ENCODE data around the gene NR1H3. TPM values are rescaled to one million over a fixed set of nuclear protein-coding genes. Genes with fewer than 3 reads are reported as not detected.

The NR1H3 gene
- total RNA-seq, 2 donors from 2014 or later = 31.8 to 34.2 TPM

DNA sequence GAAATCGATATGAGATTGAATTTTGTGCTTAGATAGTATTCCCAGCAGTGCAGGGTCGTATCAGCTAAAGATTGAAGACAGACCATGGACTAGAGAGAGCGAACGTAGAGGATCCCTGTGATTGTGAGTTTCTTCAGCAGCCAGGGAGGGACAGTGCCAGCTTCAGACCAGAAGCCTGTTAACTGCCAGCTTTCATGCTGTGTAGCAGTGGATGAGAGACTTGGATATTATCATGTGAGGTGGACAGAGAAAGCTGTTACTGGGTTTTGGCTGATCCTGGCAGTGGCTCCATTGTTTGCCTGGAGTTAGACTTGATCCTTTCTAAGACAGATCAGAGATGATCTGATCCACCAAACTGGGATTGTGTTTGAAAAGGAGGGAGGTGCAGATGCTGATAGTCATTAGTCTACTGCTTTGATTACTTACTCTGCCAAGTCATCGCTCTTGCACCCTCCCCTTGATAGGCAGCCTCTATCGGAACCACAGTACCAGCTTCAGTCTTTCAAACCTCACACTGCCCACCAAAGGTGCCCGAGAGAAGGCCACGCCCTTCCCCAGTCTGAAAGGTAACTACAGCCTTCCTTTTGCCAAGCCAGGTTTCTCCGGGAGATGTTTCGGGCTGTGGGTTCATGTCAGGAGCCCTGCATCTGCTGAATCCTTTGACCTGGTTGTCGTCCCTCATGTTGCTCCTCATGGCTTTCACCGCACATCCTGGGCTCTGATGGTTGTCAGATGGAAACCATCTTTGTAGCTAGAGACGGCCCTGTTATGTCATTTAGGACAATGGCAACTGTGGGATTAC lies 28.4 kb downstream of the NR1H3 start:
- peaks cover 39 to 58% of the 10 kb centered on the region in 2 donors for H3K36me3 ChIP-seq
- no peak overlapping the region for H3K4me3 ChIP-seq
- intact Hi-C loops (cut with DNase I) = no loop called here
- H3K27me3 ChIP-seq (replicated peaks; ENCODE audit: insufficient read depth) = no peaks in the 10 kb centered on the region
- DNase-seq (ENCODE audit: low spot score) = no peak
- no peak for TF ChIP-seq POLR2AphosphoS5 (IDR thresholded peaks at IDR 0.05)
- TF ChIP-seq POLR2A (IDR thresholded peaks at IDR 0.05) = no peak
- TF ChIP-seq, protein P1, sequence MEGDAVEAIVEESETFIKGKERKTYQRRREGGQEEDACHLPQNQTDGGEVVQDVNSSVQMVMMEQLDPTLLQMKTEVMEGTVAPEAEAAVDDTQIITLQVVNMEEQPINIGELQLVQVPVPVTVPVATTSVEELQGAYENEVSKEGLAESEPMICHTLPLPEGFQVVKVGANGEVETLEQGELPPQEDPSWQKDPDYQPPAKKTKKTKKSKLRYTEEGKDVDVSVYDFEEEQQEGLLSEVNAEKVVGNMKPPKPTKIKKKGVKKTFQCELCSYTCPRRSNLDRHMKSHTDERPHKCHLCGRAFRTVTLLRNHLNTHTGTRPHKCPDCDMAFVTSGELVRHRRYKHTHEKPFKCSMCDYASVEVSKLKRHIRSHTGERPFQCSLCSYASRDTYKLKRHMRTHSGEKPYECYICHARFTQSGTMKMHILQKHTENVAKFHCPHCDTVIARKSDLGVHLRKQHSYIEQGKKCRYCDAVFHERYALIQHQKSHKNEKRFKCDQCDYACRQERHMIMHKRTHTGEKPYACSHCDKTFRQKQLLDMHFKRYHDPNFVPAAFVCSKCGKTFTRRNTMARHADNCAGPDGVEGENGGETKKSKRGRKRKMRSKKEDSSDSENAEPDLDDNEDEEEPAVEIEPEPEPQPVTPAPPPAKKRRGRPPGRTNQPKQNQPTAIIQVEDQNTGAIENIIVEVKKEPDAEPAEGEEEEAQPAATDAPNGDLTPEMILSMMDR (IDR thresholded peaks at IDR 0.05) = no peak
- no peaks in the 10 kb centered on the region for H3K4me1 ChIP-seq (replicated peaks)
- 94% methylated on average over 13 of the region's 13 CpGs for WGBS
- H3K27ac ChIP-seq = no peak overlapping the region
- no peaks in the 10 kb centered on the region for H3K9me3 ChIP-seq

- intact Hi-C loops (cut with DNase I) = no loop called here
- DNase-seq (ENCODE audit: low spot score) = no peak
- no peak overlapping the region for H3K4me3 ChIP-seq
- TF ChIP-seq POLR2A (IDR thresholded peaks at IDR 0.05) (no peak), POLR2AphosphoS5 (IDR thresholded peaks at IDR 0.05) (peak; percentile 7)
- peaks cover 39 to 54% of the 10 kb centered on the region in 2 donors for H3K36me3 ChIP-seq
- H3K27ac ChIP-seq = no peak overlapping the region
- 90% methylated on average over 5 of the region's 5 CpGs for WGBS
- no peaks in the 10 kb centered on the region for H3K9me3 ChIP-seq
- no peaks in the 10 kb centered on the region for H3K27me3 ChIP-seq (replicated peaks; ENCODE audit: insufficient read depth)
- H3K4me1 ChIP-seq (replicated peaks) = no peaks in the 10 kb centered on the region
Observed at GRCh38 chr11:47288066-47288465, 30.3 kb downstream of the NR1H3 start.

DNA sequence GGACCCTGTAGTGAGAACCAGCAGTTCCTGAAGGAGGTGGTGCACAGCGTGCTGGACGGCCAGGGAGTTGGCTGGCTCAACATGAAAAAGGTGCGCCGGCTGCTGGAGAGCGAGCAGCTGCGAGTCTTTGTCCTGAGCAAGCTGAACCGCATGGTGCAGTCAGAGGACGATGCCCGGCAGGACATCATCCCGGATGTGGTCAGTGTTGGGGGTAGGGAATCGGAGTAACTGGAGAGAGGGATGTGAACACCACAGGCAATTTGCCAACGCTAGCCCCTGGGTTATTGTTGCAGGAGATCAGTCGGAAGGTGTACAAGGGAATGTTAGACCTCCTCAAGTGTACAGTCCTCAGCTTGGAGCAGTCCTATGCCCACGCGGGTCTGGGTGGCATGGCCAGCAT lies 32.1 kb downstream of the NR1H3 start:
- no peaks in the 10 kb centered on the region for H3K27me3 ChIP-seq (replicated peaks; ENCODE audit: insufficient read depth)
- no peak for DNase-seq (ENCODE audit: low spot score)
- TF ChIP-seq POLR2AphosphoS5 (IDR thresholded peaks at IDR 0.05) = no peak
- TF ChIP-seq, protein P1 (IDR thresholded peaks at IDR 0.05) = no peak
- no peak for TF ChIP-seq POLR2A (IDR thresholded peaks at IDR 0.05)
- intact Hi-C loops (cut with DNase I) = no loop called here
- WGBS = 96% methylated on average over 15 of the region's 15 CpGs
- peaks cover 34 to 44% of the 10 kb centered on the region in 2 donors for H3K36me3 ChIP-seq
- H3K4me3 ChIP-seq = no peak overlapping the region
- H3K27ac ChIP-seq = no peak overlapping the region
- no peaks in the 10 kb centered on the region for H3K4me1 ChIP-seq (replicated peaks)
- H3K9me3 ChIP-seq = no peaks in the 10 kb centered on the region

- Histone ChIP-seq H3K27ac (no peak overlapping the region), H3K36me3 (peaks cover 5 to 38% of the 10 kb centered on the region in 2 donors), H3K27me3 (replicated peaks; ENCODE audit: insufficient read depth) (no peaks in the 10 kb centered on the region), H3K4me3 (no peak overlapping the region), H3K4me1 (replicated peaks) (no peaks in the 10 kb centered on the region), H3K9me3 (no peaks in the 10 kb centered on the region)
- 98% methylated on average over 5 of the region's 5 CpGs for WGBS
- TF ChIP-seq POLR2A (IDR thresholded peaks at IDR 0.05) (no peak), POLR2AphosphoS5 (IDR thresholded peaks at IDR 0.05) (no peak)
- TF ChIP-seq, protein P1 (IDR thresholded peaks at IDR 0.05) = no peak
- DNase-seq (ENCODE audit: low spot score) = no peak
- intact Hi-C loops (cut with DNase I) = no loop called here
Observed at GRCh38 chr11:47295385-47295784, 37.6 kb downstream of the NR1H3 start.

- Histone ChIP-seq H3K4me3 (no peak overlapping the region), H3K27me3 (replicated peaks; ENCODE audit: insufficient read depth) (no peaks in the 10 kb centered on the region), H3K27ac (no peak overlapping the region), H3K36me3 (peaks cover 2 to 32% of the 10 kb centered on the region in 2 donors), H3K4me1 (replicated peaks) (no peaks in the 10 kb centered on the region), H3K9me3 (no peaks in the 10 kb centered on the region)
- DNase-seq (ENCODE audit: low spot score) = no peak
- 83% methylated on average over 4 of the region's 4 CpGs for WGBS
- no peak for TF ChIP-seq POLR2AphosphoS5 (IDR thresholded peaks at IDR 0.05)
- TF ChIP-seq, protein P1 (IDR thresholded peaks at IDR 0.05) = no peak
- TF ChIP-seq POLR2A (IDR thresholded peaks at IDR 0.05) = no peak
- intact Hi-C loops (cut with DNase I) = no loop called here
Observed at GRCh38 chr11:47296045-47296444, 38.2 kb downstream of the NR1H3 start.
